K562 (cell line): ENCODE data around the gene EEA1.

Experiments used
- IRF2 ChIP-seq: sonication (generic); formaldehyde crosslinking; IDR thresholded peaks from 2 replicates; pipeline ENCODE4 v1.8.1; 2022; ENCODE audit warnings: mild to moderate bottlenecking, missing genetic modification reagents
- ZNF584 ChIP-seq: fragments of 200-800 bp; sonication (Bioruptor generic); IDR thresholded peaks from 2 replicates; pipeline ENCODE4 v1.6.1; 2016; ENCODE audit warnings: low read depth, mild to moderate bottlenecking, missing genetic modification characterization, missing compliant biosample characterization
- TF ChIP-seq, protein P1 (sequence below): sonication (generic); formaldehyde crosslinking; IDR thresholded peaks from 2 replicates; pipeline ENCODE4 v1.8.0; 2022; ENCODE audit warnings: mild to moderate bottlenecking, missing genetic modification reagents, borderline replicate concordance

DNA sequence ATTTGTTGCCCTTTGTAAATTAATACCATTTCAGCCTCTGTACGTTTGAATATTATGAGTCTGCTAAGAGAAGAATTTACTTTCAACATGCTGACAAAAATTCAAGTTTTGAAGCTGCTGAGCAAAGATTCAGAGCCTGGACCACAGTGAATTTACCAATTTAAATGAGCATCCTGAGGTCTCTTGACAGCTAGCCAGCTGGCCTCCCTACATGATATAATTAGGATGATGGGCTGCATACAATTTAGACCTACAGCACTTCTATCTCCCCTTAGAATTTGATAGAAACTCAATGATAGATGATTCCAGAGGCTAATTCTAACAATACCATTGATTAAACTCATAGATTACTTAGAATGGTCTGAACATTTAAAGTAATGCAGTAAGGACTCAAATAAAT is 10.0 kb upstream of the EEA1 start:
- TF ChIP-seq ZNF584 (CRISPR knock-in tag) (no peak), IRF2 (no peak)
- TF ChIP-seq, protein P1, sequence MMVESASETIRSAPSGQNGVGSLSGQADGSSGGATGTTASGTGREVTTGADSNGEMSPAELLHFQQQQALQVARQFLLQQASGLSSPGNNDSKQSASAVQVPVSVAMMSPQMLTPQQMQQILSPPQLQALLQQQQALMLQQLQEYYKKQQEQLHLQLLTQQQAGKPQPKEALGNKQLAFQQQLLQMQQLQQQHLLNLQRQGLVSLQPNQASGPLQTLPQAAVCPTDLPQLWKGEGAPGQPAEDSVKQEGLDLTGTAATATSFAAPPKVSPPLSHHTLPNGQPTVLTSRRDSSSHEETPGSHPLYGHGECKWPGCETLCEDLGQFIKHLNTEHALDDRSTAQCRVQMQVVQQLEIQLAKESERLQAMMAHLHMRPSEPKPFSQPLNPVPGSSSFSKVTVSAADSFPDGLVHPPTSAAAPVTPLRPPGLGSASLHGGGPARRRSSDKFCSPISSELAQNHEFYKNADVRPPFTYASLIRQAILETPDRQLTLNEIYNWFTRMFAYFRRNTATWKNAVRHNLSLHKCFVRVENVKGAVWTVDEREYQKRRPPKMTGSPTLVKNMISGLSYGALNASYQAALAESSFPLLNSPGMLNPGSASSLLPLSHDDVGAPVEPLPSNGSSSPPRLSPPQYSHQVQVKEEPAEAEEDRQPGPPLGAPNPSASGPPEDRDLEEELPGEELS, result no peak
